Heart left ventricle (tissue), 16 donors: ENCODE data around the gene TXNIP. TPM values are rescaled to one million over a fixed set of nuclear protein-coding genes. Genes with fewer than 3 reads are reported as not detected.

Experiments used
- ATAC-seq, 4 donors: fragments of 200-7000 bp; cut with Tn5 transposase; one replicate each; pipeline ENCODE4 v1.9.1; 2020 to 2022; ENCODE audit warnings: moderate library complexity in 4 of 4, mild to moderate bottlenecking in 3 of 4, moderate number of reproducible peaks in 1 of 4
- DNase-seq, 5 donors: peaks; one replicate each; pipeline ENCODE4 v3.0.0-alpha.2; 2020
- H3K27ac ChIP-seq, 12 donors: fragments of 200-600 bp; sonication (generic) in 4 of 12; one replicate each; pipeline versions ENCODE4 v1.5.0 to v1.8.0; 2016 to 2022; ENCODE audit warnings: mild to moderate bottlenecking in 2 of 12
- H3K27me3 ChIP-seq, 9 donors: fragments of 200-600 bp; sonication (generic) in 2 of 9; one replicate each; pipeline versions ENCODE4 v1.5.1 to v1.8.0; 2016 to 2022; ENCODE audit warnings: mild to moderate bottlenecking in 3 of 9
- H3K36me3 ChIP-seq, 9 donors: fragments of 200-600 bp; sonication (generic) in 2 of 9; one replicate each; pipeline versions ENCODE4 v1.5.0 to v1.8.0; 2018 to 2022; ENCODE audit warnings: mild to moderate bottlenecking in 2 of 9
- H3K4me1 ChIP-seq, 12 donors: fragments of 200-600 bp; sonication (generic) in 4 of 12; one replicate each; pipeline versions ENCODE4 v1.5.0 to v1.8.0; 2016 to 2022; ENCODE audit warnings: mild to moderate bottlenecking in 3 of 12
- H3K4me3 ChIP-seq, 12 donors: fragments of 200-600 bp; sonication (generic) in 4 of 12; one replicate each; pipeline versions ENCODE4 v1.5.0 to v1.8.0; 2017 to 2022; ENCODE audit warnings: mild to moderate bottlenecking in 9 of 12, moderate library complexity in 4 of 12
- H3K9me3 ChIP-seq, 12 donors: fragments of 200-600 bp; sonication (generic) in 4 of 12; one replicate each; pipeline versions ENCODE4 v1.5.0 to v1.8.0; 2016 to 2022; ENCODE audit warnings: mild to moderate bottlenecking in 1 of 12
- CTCF ChIP-seq, 12 donors: fragments of 200-600 bp; sonication (generic) in 4 of 12; IDR thresholded peaks; one replicate each; pipeline versions ENCODE4 v1.5.0 to v1.8.0; 2018 to 2022; ENCODE audit warnings: antibody characterized with exemption in 12 of 12, mild to moderate bottlenecking in 5 of 12
- POLR2A ChIP-seq, 2 donors: fragments of 450-650 bp; IDR thresholded peaks; one replicate each; pipeline ENCODE4 v1.6.1; 2017; ENCODE audit warnings: antibody characterized with exemption in 2 of 2, mild to moderate bottlenecking in 2 of 2, moderate library complexity in 2 of 2
- WGBS, 4 donors: extraction: QIAGEN DNeasy Blood & Tissue Kit in 2 of 4; methylation state at CpG; one replicate each; pipeline versions ENCODE4 v1.1.5 to v1.1.7; 2013 to 2018; 5-methylcytosine and 5-hydroxymethylcytosine counted together
- intact Hi-C, 10 donors: fragments of 100-400 bp; cut with DNase I; formaldehyde crosslinking; loops; one replicate each; pipeline versions ENCODE4 v1.11.1 to v1.14.2; 2022
- polyA plus RNA-seq, 2 donors: library from polyadenylated mRNA; stranded (reverse); fragments of 200-250 nt; gene quantifications; one replicate each; pipeline ENCODE4 v1.2.3, GENCODE V29; 2013
- total RNA-seq, 9 donors: library from RNA; depleted of rRNA in 2 of 9; stranded (reverse); fragments of >200 nt in 2 of 9; fragmentation: NEBNext Ultra II Directional in 3 of 9; extraction: Animal tissue kit (Norgen Biotek cat#: 25700) in 3 of 9; gene quantifications; one replicate each; pipeline versions ENCODE4 v1.1.0 to v1.2.4, GENCODE V29; 2016 to 2023
- donor health status: ischemic (EF 13 %, LVEDD 7.1; RV severe dilation, severe dysfunction).
- donor health status: healthy with polysubstance abuse.
- donor health status: DM: no; HTN: yes; CAD: no.
- donor health status: DM: no; HTN: no; CAD: no.
- donor health status: ischemic (EF 25% LVEDD 6.9; RV normal size, moderate dysfunction).
- donor health status: ischemic (EF 25% LVEDD 5.7; RV mildly dilated, moderate dysfunction).
- donor health status: healthy.
- donor health status: DM: yes; HTN: yes; CAD: no.
- donor health status: ischemic (EF 35%, LVEDD 5.7; RV mildly dilated, moderate dysfunction).
- donor health status: nonischemic (EF 11% LVEDD 7.7; RV severe dilation, severe dysfunction).
- donor health status: DM: yes; HTN: yes; CAD: no.
- donor health status: PGD.
- donor health status: ischemic (EF 29% LVEDD 5.4; RV normal size, mild dysfunction).
- donor health status: nonischemic (EF 23%, LVEDD 6.1; RV moderate dilation, normal function).

The TXNIP gene
- total and polyA plus RNA-seq, 11 donors: 222 to 1,925 (median 844) TPM

- Histone ChIP-seq H3K9me3 (no peaks in the 10 kb centered on the region), H3K27me3 (no peaks in the 10 kb centered on the region), H3K36me3 (peaks cover 0 to 13% (median 10%) of the 10 kb centered on the region in 9 donors), H3K27ac (peak overlapping the region in 11 of 12 donors; percentile 31 to 98 (median 96)), H3K4me1 (peaks cover 14 to 73% (median 52%) of the 10 kb centered on the region in 12 donors), H3K4me3 (no peak overlapping the region)
- DNase-seq: no peak
- WGBS, 4 donors: 93 to 100% (median 98%) methylated on average over 1 of the region's 1 CpG
- ATAC-seq: no peak
- intact Hi-C loops: no loop called here
- no peak for TF ChIP-seq POLR2A (IDR thresholded peaks at IDR 0.05)
Measured at GRCh38 chr1:145987926-145988325, 8.5 kb downstream of the TXNIP start.

GRCh38 chr1:145986551-145986950 is 9.8 kb downstream of the TXNIP start:
- WGBS, 4 donors: 78 to 84% (median 81%) methylated on average over 6 of the region's 6 CpGs
- Histone ChIP-seq H3K4me1 (peaks cover 17 to 73% (median 52%) of the 10 kb centered on the region in 12 donors), H3K4me3 (peak overlapping the region in 1 of 12 donors; percentile 23), H3K9me3 (no peaks in the 10 kb centered on the region), H3K27ac (peak overlapping the region; percentile 72 to 98 (median 96)), H3K36me3 (no peaks in the 10 kb centered on the region), H3K27me3 (no peaks in the 10 kb centered on the region)
- no peak for DNase-seq
- intact Hi-C loops: no loop called here
- TF ChIP-seq POLR2A (IDR thresholded peaks at IDR 0.05) (no peak), CTCF (IDR thresholded peaks at IDR 0.05) (no peak)
- no peak for ATAC-seq

- WGBS, 4 donors: 6 to 14% (median 12%) methylated on average over 15 of the region's 15 CpGs
- intact Hi-C loops: no loop called here
- peak; percentile 61 to 81 (median 76) for DNase-seq
- H3K4me1 ChIP-seq: peaks cover 23 to 77% (median 59%) of the 10 kb centered on the region in 12 donors
- H3K36me3 ChIP-seq: no peaks in the 10 kb centered on the region
- H3K27me3 ChIP-seq: no peaks in the 10 kb centered on the region
- H3K9me3 ChIP-seq: no peaks in the 10 kb centered on the region
- peak overlapping the region; percentile 72 to 98 (median 96) for H3K27ac ChIP-seq
- TF ChIP-seq CTCF (IDR thresholded peaks at IDR 0.05): no peak
- peak in 1 of 2 donors; percentile 33 for TF ChIP-seq POLR2A (IDR thresholded peaks at IDR 0.05)
- ATAC-seq: peak; percentile 35 to 58 (median 44)
- peak overlapping the region in 9 of 12 donors; percentile 23 to 49 (median 42) for H3K4me3 ChIP-seq
Measured at GRCh38 chr1:145985502-145986439, 10.6 kb downstream of the TXNIP start.

- DNase-seq: peak in 2 of 5 donors; percentile 40 to 51
- 18 to 31% (median 21%) methylated on average over 2 of the region's 2 CpGs for WGBS, 4 donors
- Histone ChIP-seq H3K27me3 (no peaks in the 10 kb centered on the region), H3K36me3 (no peaks in the 10 kb centered on the region), H3K9me3 (no peaks in the 10 kb centered on the region), H3K4me1 (peaks cover 23 to 83% (median 64%) of the 10 kb centered on the region in 12 donors), H3K4me3 (peak overlapping the region in 9 of 12 donors; percentile 23 to 49 (median 42)), H3K27ac (peak overlapping the region; percentile 72 to 98 (median 96))
- ATAC-seq: peak in 2 of 4 donors; percentile 1 to 2
- intact Hi-C loops: no loop called here
- TF ChIP-seq POLR2A (IDR thresholded peaks at IDR 0.05) (no peak), CTCF (IDR thresholded peaks at IDR 0.05) (no peak)
Measured at GRCh38 chr1:145985129-145985501, 11.3 kb downstream of the TXNIP start.
